Stimulated activated CD4-positive, alpha-beta T cell treated with anti-CD3 and anti-CD28 coated beads, TNF-alpha, amount 100 ng/mL, for 48 hours (primary cell): ENCODE results near the gene FGFR4.

Source experiments
- DNase-seq, 3 donors: peaks; one replicate each; pipeline ENCODE4 v3.0.0-alpha.2; 2020; ENCODE audit warnings: low read depth in 3 of 3

The FGFR4 gene

DNA sequence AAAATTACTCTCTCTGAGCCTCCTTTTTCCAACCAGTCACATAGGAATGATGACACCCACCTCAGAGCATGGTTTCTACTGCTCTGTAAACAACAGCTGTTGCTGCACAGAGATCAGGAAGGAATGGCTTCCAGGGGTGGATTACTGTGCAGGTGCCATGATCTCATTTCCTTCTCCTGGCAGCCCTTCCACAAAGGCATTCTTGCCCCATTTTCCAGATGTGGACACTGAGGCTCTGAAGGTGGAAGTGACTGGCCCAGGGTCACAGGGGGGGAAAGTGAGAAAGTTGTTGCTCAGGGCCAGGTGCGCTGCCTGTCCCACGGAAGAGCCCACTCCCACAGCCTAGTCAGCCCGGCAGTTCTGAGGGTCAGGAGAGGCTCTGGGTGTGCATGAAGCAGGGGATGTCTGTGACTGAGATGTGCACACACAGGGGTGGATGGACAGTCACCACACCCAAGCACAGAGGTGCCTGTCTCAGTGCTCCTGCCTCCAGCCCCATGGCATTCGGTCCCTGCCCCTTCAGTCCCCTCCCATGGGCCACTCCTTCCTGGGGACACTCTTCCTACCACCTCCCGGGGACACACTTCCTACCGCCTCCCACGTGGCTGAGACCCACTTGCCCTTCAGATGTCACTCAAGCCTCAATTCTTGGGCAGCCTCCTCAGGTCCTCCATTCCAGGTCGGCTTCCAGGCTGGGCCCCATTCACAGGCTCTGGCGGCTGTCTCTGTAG lies 17.0 kb downstream of the FGFR4 start:
- no peak for DNase-seq

- no peak for DNase-seq
These were observed 19.2 kb downstream of the FGFR4 start for GRCh38 chr5:177105691-177106476.

DNA sequence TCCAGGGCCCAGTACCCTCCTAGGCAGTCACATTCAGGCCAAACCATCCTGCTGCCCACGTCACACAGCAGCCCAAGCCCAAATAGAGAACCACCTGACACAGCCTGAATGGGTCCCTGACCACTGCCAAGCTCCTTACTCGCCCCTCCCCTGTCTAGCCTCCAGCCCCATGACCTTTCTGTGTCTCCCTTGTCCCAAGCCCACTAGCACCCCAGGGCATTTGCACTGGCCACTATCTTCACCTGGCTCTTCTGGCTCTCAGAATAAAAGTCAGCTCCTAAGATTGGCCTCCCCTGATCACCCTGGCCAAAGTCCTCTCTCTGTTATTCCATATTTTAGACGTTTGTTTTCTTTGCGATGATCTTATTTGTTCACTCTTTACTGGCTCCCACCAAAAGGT lies 20.4 kb downstream of the FGFR4 start:
- DNase-seq = no peak

DNA sequence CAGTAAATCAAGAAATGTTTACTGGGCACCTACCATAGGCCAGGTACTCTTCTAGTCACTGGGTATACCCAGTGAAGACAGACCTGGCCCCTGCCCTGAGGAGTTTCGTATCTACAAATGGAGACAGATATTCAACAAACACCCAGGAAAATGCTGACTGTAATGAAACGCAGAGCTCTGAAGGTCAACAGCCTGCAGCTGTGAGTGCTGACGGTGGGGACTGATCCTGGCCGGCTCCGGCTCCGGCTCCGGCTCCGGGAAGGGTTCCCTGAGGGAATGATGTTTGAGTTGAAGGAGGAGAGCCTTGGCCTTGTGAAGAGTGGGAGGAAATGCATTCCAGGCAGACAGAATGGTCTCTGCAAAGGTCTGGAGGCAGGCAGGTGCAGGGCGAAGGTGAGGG lies 23.1 kb downstream of the FGFR4 start:
- no peak for DNase-seq

DNA sequence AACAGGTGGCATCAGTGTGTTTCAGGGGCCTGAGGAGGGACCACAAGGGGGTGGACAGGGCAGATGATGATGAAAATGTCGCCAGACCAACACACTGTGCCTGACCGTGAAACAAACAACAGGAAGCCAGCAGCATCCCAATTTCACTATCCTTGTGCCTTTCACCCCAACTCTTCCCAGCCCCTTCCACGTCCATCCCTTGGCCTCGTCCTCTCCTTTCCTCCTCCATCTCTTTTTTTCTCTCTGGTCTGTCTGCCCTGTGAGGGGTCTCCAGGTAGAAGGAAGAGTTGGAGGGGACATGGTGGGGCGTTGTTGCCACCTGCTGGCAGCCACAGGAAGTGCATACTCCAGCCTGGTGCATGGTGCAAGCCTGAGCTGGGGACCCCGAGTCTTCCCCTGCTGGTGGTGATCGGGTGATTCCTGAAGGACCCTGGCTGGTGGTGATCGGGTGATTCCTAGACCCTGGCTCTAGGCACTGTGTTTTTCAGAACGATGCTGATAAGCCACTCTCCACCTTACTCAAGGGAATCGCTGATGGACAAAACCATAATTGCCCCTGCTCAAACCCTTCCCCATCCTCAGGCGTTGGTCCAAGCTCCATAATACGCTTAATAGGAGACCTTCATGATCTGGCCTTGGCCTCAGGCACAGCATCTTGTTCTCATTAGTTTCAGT lies 25.1 kb downstream of the FGFR4 start:
- DNase-seq = peak; percentile 35 to 43 (median 39)

DNA sequence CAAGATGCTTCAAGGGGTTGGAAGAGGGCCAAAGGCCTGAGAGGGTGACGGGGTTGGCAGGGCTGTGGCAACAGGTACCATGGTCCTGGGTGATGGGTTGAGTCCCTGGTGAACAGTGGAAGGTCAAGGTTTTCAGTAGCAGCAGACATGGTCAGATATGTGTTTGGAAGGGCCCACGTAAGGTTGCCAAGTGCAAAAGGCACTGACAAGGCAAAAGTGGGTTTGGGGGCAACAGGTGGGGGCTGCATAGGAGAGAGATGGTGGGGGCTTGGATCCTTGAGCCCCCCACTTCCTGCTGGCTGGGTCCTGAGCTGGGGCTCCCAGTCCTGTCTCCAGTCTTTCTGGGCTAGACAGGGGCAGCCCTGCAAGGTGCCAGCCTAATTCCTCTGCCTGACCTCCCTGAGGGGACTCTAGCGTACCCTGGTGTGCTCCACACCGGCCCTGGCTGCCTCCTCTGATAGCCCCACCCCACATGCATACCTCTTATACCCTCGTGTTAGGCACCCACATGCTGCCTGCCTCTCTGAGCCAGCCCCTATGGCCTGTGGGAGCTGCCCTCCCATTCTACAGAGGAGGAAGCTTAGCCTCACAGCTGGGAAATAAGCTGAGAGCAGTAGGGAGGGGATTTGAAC lies 26.0 kb downstream of the FGFR4 start:
- no peak for DNase-seq

DNA sequence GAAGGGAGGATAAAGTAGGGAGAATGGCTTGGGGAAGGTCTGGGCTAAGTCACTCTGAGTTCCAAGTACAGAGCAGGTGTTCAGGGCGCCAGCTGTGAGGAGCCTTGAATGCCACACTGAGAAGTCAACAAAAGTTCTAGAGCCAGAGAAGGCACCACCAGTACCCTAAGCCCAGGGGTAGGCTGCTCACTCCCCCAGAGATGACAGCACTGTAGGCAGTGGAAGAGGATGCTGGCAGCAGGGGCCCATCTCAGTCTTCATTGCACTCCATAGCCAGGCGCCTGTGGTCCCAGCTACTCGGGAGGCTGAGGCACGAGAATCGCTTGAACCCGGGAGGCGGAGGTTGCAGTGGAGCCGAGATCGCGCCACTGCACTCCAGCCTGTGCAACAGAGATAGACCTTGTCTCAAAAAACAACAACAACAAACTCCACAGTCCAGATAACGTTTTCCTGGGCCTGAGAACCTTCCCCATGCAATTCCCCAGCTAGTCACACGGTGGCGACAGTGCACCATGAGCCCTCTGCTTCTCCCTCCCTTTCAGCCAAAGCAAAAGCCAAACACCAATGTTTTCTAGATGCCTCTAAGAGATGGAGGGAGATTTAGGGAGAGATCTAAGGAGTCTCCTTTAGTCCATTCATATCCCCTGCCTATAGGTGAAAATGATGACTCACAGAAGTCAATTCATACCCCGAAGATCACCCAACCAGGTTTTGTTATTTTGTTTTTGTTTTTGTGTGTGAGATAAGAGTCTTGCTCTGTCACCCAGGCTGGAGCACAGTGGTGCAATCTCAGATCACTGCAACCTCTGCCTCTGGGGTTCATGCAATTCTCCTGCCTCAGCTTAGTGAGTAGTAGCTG lies 27.1 kb downstream of the FGFR4 start:
- peak; percentile 63 to 66 (median 64) for DNase-seq

DNA sequence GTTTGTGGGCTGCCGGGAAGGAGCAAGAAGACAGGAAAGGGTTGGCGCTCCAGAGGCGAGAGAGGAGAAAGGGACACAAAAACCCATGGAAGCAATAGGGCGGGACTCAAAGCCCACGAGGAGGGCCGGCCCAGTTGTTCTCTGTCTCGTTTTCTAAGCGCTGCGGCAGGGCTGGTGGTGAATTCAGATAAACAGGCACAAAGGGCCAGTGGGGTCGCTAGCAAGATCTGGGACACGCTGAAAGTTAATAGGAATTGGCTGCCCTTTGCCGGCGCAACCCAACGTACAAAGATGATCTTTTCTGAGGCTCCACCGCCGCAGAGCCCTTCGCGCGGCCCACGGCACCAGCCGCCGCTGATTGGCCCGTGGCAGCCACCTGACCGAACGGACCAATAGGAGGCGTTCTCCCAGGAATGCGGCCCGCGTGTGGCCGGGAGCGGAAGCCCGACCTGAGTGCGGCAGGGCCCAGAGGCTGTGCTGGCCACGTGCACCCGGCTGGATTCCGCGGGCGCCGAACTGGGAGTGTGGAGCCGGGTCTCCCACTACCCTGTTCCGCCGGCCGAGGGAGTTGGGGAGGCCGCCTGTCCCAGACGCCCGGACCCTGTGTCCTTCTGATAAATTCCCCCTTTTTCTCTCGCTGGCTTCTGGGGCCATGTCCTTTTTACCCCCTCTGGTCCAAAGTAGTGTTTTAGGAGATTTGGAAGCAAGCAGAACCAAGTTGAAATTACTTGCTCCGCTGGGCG lies 30.1 kb downstream of the FGFR4 start:
- peak; percentile 77 to 82 (median 77) for DNase-seq

GRCh38 chr5:177117441-177118045 lies 30.8 kb downstream of the FGFR4 start:
- DNase-seq = no peak

GRCh38 chr5:177122566-177122965 lies 35.9 kb downstream of the FGFR4 start:
- DNase-seq = no peak

DNA sequence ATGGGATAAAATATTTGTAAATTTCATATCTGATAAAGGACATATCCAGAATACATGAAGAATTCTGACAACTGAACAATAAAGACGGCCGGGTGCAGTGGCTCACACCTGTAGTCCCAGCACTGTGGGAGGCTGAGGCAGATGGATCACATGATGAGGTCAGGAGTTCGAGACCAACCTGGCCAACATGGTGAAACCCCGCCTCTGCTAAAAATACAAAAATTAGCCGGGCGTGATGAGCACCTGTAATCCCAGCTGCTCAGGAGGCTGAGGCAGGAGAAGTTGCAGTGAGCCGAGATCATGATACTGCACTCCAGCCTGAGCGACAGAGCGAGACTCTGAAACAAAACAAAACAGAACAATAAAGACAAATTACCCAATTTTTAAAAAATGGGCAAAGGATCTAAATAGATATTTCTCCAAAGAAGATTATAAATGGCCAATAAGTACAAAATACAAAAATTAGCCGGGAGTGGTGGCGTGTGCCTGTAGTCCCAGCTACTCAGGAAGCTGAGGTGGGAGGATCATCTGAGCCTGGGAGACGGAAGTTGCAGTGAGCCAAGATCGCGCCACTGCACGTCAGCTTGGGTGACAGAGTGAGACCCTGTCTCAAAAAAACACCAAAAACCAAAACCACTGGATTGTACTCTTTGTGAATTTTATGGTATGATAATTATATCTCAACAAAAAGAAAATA lies 37.2 kb downstream of the FGFR4 start:
- no peak for DNase-seq

- DNase-seq = no peak
These were observed 37.8 kb downstream of the FGFR4 start for GRCh38 chr5:177124486-177124991.

DNA sequence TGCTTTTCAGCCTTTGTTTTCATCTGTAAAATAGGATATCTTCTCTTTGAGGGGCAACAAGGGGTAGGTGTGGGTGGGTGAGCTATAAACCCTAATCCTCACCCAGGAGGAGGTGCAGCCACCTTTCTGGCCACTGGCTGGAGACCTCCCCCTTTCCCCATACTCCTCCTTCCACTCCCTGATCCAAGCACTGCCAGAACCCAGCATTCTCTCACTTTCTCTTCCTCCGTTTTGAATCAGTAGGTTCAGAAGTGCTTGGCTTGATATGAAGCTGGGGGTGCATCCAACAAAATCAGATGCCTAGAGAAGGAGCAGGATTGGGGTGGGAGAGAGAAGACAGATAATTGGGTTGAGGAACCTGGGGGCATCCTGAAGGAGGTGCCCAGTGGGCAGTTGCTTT lies 40.1 kb downstream of the FGFR4 start:
- DNase-seq = no peak

GRCh38 chr5:177128551-177128981 lies 41.9 kb downstream of the FGFR4 start:
- no peak for DNase-seq

DNA sequence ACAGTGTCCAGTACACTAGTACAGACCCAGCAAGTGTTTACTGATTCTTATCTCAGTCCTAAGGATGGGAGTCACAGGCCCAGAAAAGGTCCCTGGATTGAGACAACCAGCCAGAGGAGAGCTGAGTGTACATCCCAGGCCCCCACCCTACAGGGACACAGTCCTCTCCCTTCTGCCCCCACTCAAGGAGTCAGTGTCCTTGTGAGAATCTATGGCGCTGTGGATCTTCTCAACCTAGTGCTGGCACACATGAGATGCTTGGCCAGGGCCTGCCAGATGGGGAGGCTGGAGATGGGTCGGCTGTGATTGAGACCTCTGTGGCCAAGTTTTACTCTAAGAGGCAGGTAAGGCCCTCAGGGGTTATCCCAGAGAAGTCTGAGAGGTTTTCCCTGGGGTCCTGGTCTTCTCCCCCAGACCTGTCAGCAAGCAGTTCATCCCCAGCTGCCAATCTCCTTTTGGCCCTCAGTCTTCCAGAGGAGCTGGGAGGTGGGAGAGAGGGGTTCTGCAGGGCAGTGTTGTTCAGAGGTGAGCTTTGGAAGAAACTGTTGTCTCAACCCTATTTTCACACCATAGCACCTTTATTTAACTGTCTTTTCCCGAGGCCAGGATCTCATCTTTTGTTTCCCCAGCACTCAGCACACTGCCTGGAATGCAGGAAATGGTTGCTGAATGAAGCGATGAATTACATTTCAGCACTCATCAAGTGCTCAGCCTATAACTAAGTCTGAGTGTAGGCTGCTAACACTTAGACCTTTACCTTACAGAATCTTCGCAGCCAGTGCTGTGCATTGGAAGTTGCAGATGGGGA lies 43.7 kb downstream of the FGFR4 start:
- no peak for DNase-seq

- no peak for DNase-seq
These were observed 44.3 kb downstream of the FGFR4 start for GRCh38 chr5:177131019-177131320.

DNA sequence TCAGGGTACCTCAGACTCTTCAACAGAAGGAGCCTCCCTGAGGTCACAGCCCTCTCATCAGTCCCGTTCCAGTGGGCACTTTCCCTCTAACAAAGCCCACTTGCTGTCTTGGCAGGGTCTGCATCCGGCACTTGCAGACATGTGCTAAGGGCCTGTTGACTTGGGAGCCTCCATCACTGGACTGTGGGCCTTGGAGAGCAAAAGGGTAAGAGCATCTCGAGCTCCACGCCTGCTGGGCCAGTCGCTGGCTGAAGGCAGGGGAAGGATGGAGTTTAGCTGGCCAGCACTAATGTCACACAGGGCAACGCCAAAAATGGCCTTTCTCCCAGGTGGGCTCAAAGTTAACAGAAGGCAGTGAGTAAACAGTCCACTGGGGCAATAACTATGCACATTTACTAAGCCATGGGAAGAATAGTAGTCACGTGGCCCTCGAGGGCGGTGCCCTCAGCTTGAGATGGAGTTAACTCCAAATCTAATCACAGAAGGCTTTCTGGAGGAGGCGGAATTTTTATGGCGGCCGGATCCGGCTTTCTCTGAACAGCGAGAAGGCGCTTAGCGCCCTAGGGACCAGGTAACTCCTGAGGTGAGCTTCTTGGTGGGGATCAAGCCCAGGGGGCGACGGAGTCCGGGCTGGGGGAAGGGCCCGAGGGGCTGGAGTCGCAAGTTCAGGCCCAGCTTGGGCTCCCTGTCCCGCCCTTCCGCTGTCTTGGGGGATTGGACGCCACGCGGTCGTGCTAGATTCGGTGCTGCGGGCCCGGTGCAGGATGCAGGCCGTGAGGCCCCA lies 44.8 kb downstream of the FGFR4 start:
- no peak for DNase-seq
